ENCODE data around the gene CEACAM8.
"Not testable (repeated sequence)": the region's sequence is repeated elsewhere in the genome, so short reads cannot be mapped to it uniquely, and the experiment has no call there.

Gene CEACAM8

GRCh38 chr19:42540071-42540553, 54.6 kb downstream of the CEACAM8 start:
- no peak for DNase-seq

GRCh38 chr19:42538841-42539709, 55.6 kb downstream of the CEACAM8 start:
- no peak for DNase-seq

- DNase-seq, result not testable (repeated sequence)
Measured at GRCh38 chr19:42535276-42535675, 59.4 kb downstream of the CEACAM8 start.

GRCh38 chr19:42534391-42534790, 60.3 kb downstream of the CEACAM8 start:
- DNase-seq, result no peak

GRCh38 chr19:42532891-42533290, 61.8 kb downstream of the CEACAM8 start:
- no peak for DNase-seq

GRCh38 chr19:42531313-42531712, 63.4 kb downstream of the CEACAM8 start:
- no peak for DNase-seq

Measured in CD4-positive, alpha-beta T cell treated with Interleukin-15 for 1 hour (primary cell).